Measurements from ENCODE around the gene PDE10A. TPM values are rescaled to one million over a fixed set of nuclear protein-coding genes. Genes with fewer than 3 reads are reported as not detected.

Gene PDE10A
- total and polyA plus RNA-seq, 3 experiments from 2014 or later = not detected

DNA sequence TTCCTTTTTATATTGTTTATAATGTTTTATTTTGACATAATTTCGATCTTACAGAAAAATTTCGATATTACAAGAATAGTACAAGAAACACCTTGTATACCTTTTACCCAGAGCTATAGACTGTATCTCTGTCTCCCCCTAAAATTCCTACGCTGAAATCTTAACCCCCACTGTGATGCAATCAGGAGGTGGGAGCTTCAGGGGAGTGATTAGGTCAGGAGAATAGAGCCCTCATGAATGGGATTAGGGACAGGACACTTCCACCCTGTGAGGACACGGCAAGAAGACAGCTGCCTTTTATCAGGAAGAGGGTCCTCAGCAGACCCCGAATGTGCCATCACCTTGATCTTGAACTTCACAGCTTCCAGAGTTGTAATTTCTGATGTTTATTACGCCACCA is 204.9 kb downstream of the PDE10A start:
- H3K4me1 Mint-ChIP-seq = no peaks in the 10 kb centered on the region
- no peak for DNase-seq
- H3K27ac ChIP-seq (ENCODE audit: low read depth, low read length) = no peak overlapping the region
- H3K27me3 ChIP-seq (ENCODE audit: insufficient read depth, low read length, poor library complexity, severe bottlenecking) = no peaks in the 10 kb centered on the region
- no peaks in the 10 kb centered on the region for H3K36me3 Mint-ChIP-seq
- H3K4me3 Mint-ChIP-seq = no peak overlapping the region
- CTCF ChIA-PET = no interaction called here
- POLR2A ChIA-PET = no interaction called here
- H3K9me3 Mint-ChIP-seq = peaks cover 12 to 19% (median 16%) of the 10 kb centered on the region in 5 donors
- no peaks in the 10 kb centered on the region for H3K4me1 ChIP-seq (ENCODE audit: insufficient read depth, low read length)
- H3K4me3 ChIP-seq (ENCODE audit: low read length) = no peak overlapping the region
- H3K27me3 Mint-ChIP-seq = no peaks in the 10 kb centered on the region
- no peaks in the 10 kb centered on the region for H3K9me3 ChIP-seq (ENCODE audit: low read length)
- H3K27ac Mint-ChIP-seq = no peak overlapping the region
- H3K36me3 ChIP-seq (ENCODE audit: insufficient read depth, low read length) = no peaks in the 10 kb centered on the region

DNA sequence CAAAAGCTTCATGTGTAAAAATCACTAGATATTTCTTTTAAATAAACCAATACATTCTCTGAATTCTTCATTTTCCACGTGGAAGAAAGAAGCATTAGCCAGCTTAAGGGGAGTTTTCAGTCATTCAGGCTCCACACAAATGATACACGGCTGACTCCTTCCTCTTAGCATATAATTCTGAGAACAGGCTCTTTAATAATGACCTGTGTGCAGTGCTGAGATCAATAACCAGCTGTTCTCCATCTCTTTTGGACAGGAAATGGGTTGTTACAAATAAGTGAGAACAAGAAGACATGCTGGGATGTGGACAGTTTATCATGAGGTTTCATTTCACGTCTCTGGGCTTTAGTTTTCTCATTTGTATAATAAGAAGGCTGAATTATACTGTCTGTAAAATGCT is 206.8 kb downstream of the PDE10A start:
- no peaks in the 10 kb centered on the region for H3K36me3 Mint-ChIP-seq
- H3K36me3 ChIP-seq (ENCODE audit: insufficient read depth, low read length) = no peaks in the 10 kb centered on the region
- no peaks in the 10 kb centered on the region for H3K27me3 ChIP-seq (ENCODE audit: insufficient read depth, low read length, poor library complexity, severe bottlenecking)
- H3K9me3 ChIP-seq (ENCODE audit: low read length) = no peaks in the 10 kb centered on the region
- H3K9me3 Mint-ChIP-seq = peaks cover 0 to 8% (median 5%) of the 10 kb centered on the region in 5 donors
- H3K4me3 ChIP-seq (ENCODE audit: low read length) = no peak overlapping the region
- H3K4me1 Mint-ChIP-seq = no peaks in the 10 kb centered on the region
- CTCF ChIA-PET = no interaction called here
- H3K27ac ChIP-seq (ENCODE audit: low read depth, low read length) = no peak overlapping the region
- H3K4me3 Mint-ChIP-seq = no peak overlapping the region
- POLR2A ChIA-PET = no interaction called here
- DNase-seq = no peak
- H3K4me1 ChIP-seq (ENCODE audit: insufficient read depth, low read length) = no peaks in the 10 kb centered on the region
- H3K27ac Mint-ChIP-seq = no peak overlapping the region
- no peaks in the 10 kb centered on the region for H3K27me3 Mint-ChIP-seq

DNA sequence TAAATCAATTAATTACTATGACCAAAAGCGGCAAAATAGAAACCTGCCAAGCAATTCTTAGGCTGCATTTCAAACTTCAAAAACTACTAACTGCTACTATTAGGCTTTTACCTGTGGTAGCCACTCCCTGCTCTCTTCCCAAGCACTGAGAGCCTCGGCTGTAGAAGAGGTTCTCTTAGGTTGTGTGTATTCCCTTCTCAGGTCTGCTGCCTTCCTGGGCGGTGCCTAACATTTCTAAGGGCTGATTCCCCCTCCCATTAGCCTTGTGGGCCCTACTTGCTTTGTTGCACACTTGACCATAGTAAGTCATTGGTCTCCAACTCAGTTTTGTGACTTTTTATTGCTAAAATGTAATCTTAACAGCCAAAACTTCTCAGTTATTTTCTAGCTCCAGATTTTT is 207.6 kb downstream of the PDE10A start:
- CTCF ChIA-PET = no interaction called here
- H3K4me3 Mint-ChIP-seq = no peak overlapping the region
- H3K4me1 Mint-ChIP-seq = no peaks in the 10 kb centered on the region
- DNase-seq = no peak
- no peaks in the 10 kb centered on the region for H3K36me3 Mint-ChIP-seq
- peaks cover 0 to 8% (median 5%) of the 10 kb centered on the region in 5 donors for H3K9me3 Mint-ChIP-seq
- Histone ChIP-seq H3K36me3 (ENCODE audit: insufficient read depth, low read length) (no peaks in the 10 kb centered on the region), H3K27ac (ENCODE audit: low read depth, low read length) (no peak overlapping the region), H3K9me3 (ENCODE audit: low read length) (no peaks in the 10 kb centered on the region), H3K4me1 (ENCODE audit: insufficient read depth, low read length) (no peaks in the 10 kb centered on the region), H3K27me3 (ENCODE audit: insufficient read depth, low read length, poor library complexity, severe bottlenecking) (no peaks in the 10 kb centered on the region), H3K4me3 (ENCODE audit: low read length) (no peak overlapping the region)
- POLR2A ChIA-PET = no interaction called here
- H3K27me3 Mint-ChIP-seq = no peaks in the 10 kb centered on the region
- no peak overlapping the region for H3K27ac Mint-ChIP-seq

DNA sequence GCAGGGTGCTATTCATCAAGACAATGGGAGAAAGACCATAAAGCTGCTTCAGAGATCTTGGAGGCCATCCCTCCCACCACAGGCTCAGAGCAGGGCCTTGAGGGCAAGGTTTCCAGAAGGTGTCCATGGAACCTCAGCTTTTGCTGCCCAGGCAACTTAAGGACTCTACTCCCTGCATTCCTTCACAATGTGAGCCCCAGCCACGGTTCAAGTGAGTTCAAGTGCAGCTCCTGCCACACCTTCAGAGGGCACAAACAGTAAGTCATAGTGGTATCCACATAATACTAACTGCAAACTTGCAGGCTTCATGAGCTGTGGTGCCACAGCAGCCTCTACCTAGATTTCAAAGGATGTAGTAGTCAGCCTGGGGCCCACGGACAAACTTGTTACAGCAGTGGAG is 209.6 kb downstream of the PDE10A start:
- no peak overlapping the region for H3K27ac ChIP-seq (ENCODE audit: low read depth, low read length)
- H3K4me3 ChIP-seq (ENCODE audit: low read length) = no peak overlapping the region
- Mint-ChIP-seq H3K27me3 (no peaks in the 10 kb centered on the region), H3K36me3 (no peaks in the 10 kb centered on the region), H3K9me3 (peaks cover 0 to 8% (median 5%) of the 10 kb centered on the region in 5 donors), H3K4me3 (no peak overlapping the region), H3K27ac (no peak overlapping the region), H3K4me1 (no peaks in the 10 kb centered on the region)
- no peaks in the 10 kb centered on the region for H3K36me3 ChIP-seq (ENCODE audit: insufficient read depth, low read length)
- H3K9me3 ChIP-seq (ENCODE audit: low read length) = no peaks in the 10 kb centered on the region
- POLR2A ChIA-PET = no interaction called here
- no peak for DNase-seq
- H3K4me1 ChIP-seq (ENCODE audit: insufficient read depth, low read length) = no peaks in the 10 kb centered on the region
- CTCF ChIA-PET = no interaction called here
- no peaks in the 10 kb centered on the region for H3K27me3 ChIP-seq (ENCODE audit: insufficient read depth, low read length, poor library complexity, severe bottlenecking)

DNA sequence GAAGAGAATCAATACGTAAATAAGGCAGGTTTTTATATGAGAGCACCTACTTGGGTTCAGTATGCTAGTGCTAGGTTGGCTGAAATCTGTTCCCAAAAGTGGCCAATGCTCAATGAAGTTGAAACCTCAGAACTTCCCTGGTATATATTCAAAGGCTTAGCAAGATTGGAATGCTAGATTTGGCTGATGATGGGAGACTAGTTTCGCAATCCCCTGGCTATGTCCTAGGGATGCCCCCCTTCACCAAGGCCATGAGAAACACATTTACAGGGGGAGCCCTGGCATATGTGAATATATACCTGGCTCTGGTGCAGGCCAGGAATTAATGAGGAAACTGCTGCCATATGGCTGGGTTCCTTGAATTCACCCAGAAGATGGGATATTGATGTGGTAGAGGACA is 211.2 kb downstream of the PDE10A start:
- no peaks in the 10 kb centered on the region for H3K36me3 ChIP-seq (ENCODE audit: insufficient read depth, low read length)
- H3K36me3 Mint-ChIP-seq = no peaks in the 10 kb centered on the region
- H3K4me3 ChIP-seq (ENCODE audit: low read length) = no peak overlapping the region
- no peaks in the 10 kb centered on the region for H3K27me3 Mint-ChIP-seq
- ChIA-PET POLR2A (no interaction called here), CTCF (interaction anchor here (1.5 kb wide), 1 partner anchor 12 kb away, joined by 5 read pairs; no protein-coding TSS in a partner anchor)
- H3K27me3 ChIP-seq (ENCODE audit: insufficient read depth, low read length, poor library complexity, severe bottlenecking) = no peaks in the 10 kb centered on the region
- no peaks in the 10 kb centered on the region for H3K4me1 Mint-ChIP-seq
- H3K27ac ChIP-seq (ENCODE audit: low read depth, low read length) = no peak overlapping the region
- DNase-seq = no peak
- H3K9me3 ChIP-seq (ENCODE audit: low read length) = no peaks in the 10 kb centered on the region
- H3K9me3 Mint-ChIP-seq = peaks cover 0 to 8% (median 3%) of the 10 kb centered on the region in 5 donors
- no peak overlapping the region for H3K4me3 Mint-ChIP-seq
- no peaks in the 10 kb centered on the region for H3K4me1 ChIP-seq (ENCODE audit: insufficient read depth, low read length)
- no peak overlapping the region for H3K27ac Mint-ChIP-seq

DNA sequence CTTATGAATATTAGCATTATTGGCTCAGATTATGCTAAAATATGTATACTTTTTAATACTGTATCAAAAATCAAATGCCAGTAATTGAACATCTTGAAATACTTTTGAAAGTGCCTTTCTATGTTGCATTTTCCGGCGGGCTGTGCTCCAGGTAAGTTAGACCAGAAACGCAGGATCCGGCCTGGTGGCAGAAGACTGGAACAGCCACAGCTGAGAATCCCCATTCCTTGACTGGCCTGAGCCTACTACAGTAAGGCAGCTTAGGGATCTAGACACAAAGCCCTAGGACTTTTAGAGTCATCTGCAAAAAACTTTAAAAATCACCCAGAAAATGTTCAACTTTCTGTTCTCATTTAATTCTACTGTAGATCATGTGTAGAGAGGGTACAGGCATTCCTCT is 214.8 kb downstream of the PDE10A start:
- POLR2A ChIA-PET = no interaction called here
- CTCF ChIA-PET = no interaction called here
- no peaks in the 10 kb centered on the region for H3K9me3 ChIP-seq (ENCODE audit: low read length)
- no peak overlapping the region for H3K4me3 Mint-ChIP-seq
- H3K27ac Mint-ChIP-seq = no peak overlapping the region
- H3K36me3 Mint-ChIP-seq = no peaks in the 10 kb centered on the region
- H3K4me1 Mint-ChIP-seq = no peaks in the 10 kb centered on the region
- H3K9me3 Mint-ChIP-seq = peaks cover 2 to 4% (median 3%) of the 10 kb centered on the region in 5 donors
- no peak for DNase-seq
- no peaks in the 10 kb centered on the region for H3K27me3 ChIP-seq (ENCODE audit: insufficient read depth, low read length, poor library complexity, severe bottlenecking)
- H3K36me3 ChIP-seq (ENCODE audit: insufficient read depth, low read length) = no peaks in the 10 kb centered on the region
- H3K4me1 ChIP-seq (ENCODE audit: insufficient read depth, low read length) = no peaks in the 10 kb centered on the region
- H3K4me3 ChIP-seq (ENCODE audit: low read length) = no peak overlapping the region
- H3K27me3 Mint-ChIP-seq = no peaks in the 10 kb centered on the region
- no peak overlapping the region for H3K27ac ChIP-seq (ENCODE audit: low read depth, low read length)

DNA sequence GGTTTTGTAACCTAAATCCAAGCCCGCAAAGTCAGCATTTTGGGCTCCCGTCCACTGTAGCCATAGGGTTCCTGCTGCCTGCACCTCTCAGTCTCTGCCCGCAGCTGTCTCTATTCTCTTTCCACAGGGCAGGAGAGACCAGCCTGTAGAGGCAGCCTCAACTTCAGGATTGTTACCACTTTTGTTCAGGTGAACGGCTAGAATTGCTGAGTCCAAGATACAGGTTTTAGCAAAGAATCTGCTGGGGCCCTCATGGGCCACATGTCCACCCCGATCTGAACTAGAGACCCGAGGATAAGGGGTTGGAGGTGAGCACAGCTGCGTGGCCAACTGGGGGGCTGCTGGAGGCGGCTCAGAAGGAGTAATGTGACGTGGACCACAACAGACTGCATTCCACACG is 215.9 kb downstream of the PDE10A start:
- no peaks in the 10 kb centered on the region for H3K27me3 ChIP-seq (ENCODE audit: insufficient read depth, low read length, poor library complexity, severe bottlenecking)
- H3K27ac ChIP-seq (ENCODE audit: low read depth, low read length) = no peak overlapping the region
- H3K4me1 ChIP-seq (ENCODE audit: insufficient read depth, low read length) = no peaks in the 10 kb centered on the region
- Mint-ChIP-seq H3K27ac (no peak overlapping the region), H3K27me3 (no peaks in the 10 kb centered on the region), H3K9me3 (peaks cover 0 to 5% (median 3%) of the 10 kb centered on the region in 5 donors), H3K4me3 (no peak overlapping the region), H3K4me1 (no peaks in the 10 kb centered on the region), H3K36me3 (no peaks in the 10 kb centered on the region)
- ChIA-PET CTCF (no interaction called here), POLR2A (no interaction called here)
- no peak overlapping the region for H3K4me3 ChIP-seq (ENCODE audit: low read length)
- no peaks in the 10 kb centered on the region for H3K9me3 ChIP-seq (ENCODE audit: low read length)
- H3K36me3 ChIP-seq (ENCODE audit: insufficient read depth, low read length) = no peaks in the 10 kb centered on the region
- DNase-seq = no peak

DNA sequence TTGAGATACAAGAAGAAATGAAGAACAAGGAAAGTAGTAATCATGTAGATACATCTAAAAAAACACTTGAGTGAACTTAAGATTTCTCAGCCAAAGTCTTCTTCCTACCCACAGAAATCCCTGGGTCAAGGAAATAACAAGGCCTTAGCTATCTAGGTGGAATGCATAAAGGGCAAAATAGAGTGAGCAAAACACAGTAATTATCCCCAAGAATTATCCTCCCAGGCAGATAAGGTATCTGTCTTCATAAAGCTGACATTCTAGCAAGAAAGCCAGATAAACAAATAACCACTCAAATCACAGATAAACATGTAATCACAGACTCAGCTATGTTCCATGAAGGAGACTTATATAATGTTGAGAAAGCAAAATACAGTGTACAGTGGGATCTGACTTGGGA is 216.7 kb downstream of the PDE10A start:
- Histone ChIP-seq H3K27me3 (ENCODE audit: insufficient read depth, low read length, poor library complexity, severe bottlenecking) (no peaks in the 10 kb centered on the region), H3K4me1 (ENCODE audit: insufficient read depth, low read length) (no peaks in the 10 kb centered on the region), H3K36me3 (ENCODE audit: insufficient read depth, low read length) (no peaks in the 10 kb centered on the region), H3K27ac (ENCODE audit: low read depth, low read length) (no peak overlapping the region), H3K9me3 (ENCODE audit: low read length) (no peaks in the 10 kb centered on the region), H3K4me3 (ENCODE audit: low read length) (no peak overlapping the region)
- POLR2A ChIA-PET = no interaction called here
- CTCF ChIA-PET = no interaction called here
- H3K9me3 Mint-ChIP-seq = peaks cover 0 to 5% (median 3%) of the 10 kb centered on the region in 5 donors
- no peaks in the 10 kb centered on the region for H3K36me3 Mint-ChIP-seq
- no peak for DNase-seq
- no peaks in the 10 kb centered on the region for H3K4me1 Mint-ChIP-seq
- H3K4me3 Mint-ChIP-seq = no peak overlapping the region
- H3K27ac Mint-ChIP-seq = no peak overlapping the region
- H3K27me3 Mint-ChIP-seq = no peaks in the 10 kb centered on the region

DNA sequence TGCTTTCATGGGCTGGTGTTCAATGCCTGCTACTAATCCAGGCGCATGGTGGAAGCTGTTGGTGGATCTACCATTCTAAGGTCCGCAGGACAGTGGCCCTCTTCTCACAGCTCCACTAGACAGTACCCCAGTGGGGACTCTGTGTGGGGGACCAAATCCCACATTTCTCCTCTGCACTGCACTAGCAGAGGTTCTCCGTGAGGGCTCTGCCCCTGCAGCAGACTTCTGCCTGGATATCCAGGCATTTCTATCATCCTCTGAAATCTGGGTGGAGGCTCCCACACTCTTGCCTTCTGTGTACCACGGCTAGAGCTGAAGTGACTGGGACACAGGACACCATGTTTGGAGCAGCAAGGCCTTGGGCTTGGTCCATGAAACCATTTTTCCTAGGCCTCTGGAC is 219.6 kb downstream of the PDE10A start:
- Mint-ChIP-seq H3K27ac (no peak overlapping the region), H3K4me3 (no peak overlapping the region), H3K27me3 (no peaks in the 10 kb centered on the region), H3K9me3 (peaks cover 0 to 5% (median 3%) of the 10 kb centered on the region in 5 donors), H3K36me3 (no peaks in the 10 kb centered on the region), H3K4me1 (no peaks in the 10 kb centered on the region)
- H3K36me3 ChIP-seq (ENCODE audit: insufficient read depth, low read length) = no peaks in the 10 kb centered on the region
- H3K4me3 ChIP-seq (ENCODE audit: low read length) = no peak overlapping the region
- no peaks in the 10 kb centered on the region for H3K4me1 ChIP-seq (ENCODE audit: insufficient read depth, low read length)
- POLR2A ChIA-PET = no interaction called here
- CTCF ChIA-PET = no interaction called here
- DNase-seq = no peak
- H3K9me3 ChIP-seq (ENCODE audit: low read length) = no peaks in the 10 kb centered on the region
- no peak overlapping the region for H3K27ac ChIP-seq (ENCODE audit: low read depth, low read length)
- H3K27me3 ChIP-seq (ENCODE audit: insufficient read depth, low read length, poor library complexity, severe bottlenecking) = no peaks in the 10 kb centered on the region

Measured in CD8-positive, alpha-beta memory T cell (primary cell).